ENCODE measurements around the gene MAU2. TPM values are rescaled to one million over a fixed set of nuclear protein-coding genes. Genes with fewer than 3 reads are reported as not detected.

The MAU2 gene
- total and polyA plus RNA-seq, 2 experiments from 2014 or later, result 18.9 to 62.2 TPM

DNA sequence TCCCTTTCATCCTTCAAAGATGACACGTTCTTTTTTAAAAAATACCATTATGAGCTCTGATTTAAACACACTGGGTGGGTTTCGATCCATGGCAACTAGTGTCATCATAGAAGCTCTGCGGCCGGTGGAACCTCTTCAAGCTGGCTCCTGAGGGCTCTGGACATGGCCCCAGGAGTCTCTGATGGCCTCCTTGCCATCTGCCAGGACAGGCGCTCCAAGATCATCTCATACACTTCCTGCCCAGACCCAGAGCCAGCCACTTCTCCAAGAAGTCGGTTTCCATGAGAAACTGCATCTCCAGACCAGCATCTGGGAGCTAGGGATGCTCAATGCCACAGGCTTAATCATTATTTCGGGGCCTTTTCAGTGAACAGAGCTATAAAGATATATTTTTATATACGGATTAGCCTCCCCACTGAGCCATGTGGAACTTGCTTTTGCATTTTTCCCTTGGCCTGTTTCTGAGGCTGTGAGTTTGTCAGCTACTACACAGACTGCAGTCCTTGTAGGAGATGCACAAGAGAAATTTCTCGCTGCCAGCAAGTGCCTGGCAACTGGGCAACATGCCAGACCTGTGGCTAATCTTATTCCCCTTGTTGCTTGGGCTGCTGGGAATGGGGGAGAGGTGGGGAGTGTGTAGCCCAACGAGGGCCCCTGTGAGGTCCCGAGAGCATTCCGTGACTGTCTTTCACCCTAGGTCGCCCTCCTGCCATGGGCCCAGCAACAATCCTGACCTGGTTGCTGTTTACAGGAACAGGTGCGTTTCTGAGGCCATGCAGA, 16.3 kb upstream of the MAU2 start:
- H3K4me1 ChIP-seq (ENCODE audit: insufficient read depth), result no peaks in the 10 kb centered on the region
- peaks cover 6% of the 10 kb centered on the region for H3K36me3 ChIP-seq (ENCODE audit: insufficient read depth)
- peaks cover 40% of the 10 kb centered on the region for H3K36me3 Mint-ChIP-seq (ENCODE audit: low read depth)
- no peak overlapping the region for H2AFZ ChIP-seq
- H3K9me3 Mint-ChIP-seq, result no peaks in the 10 kb centered on the region
- H3K27me3 Mint-ChIP-seq (ENCODE audit: insufficient read depth, low read depth, poor library complexity), result no peaks in the 10 kb centered on the region
- no peaks in the 10 kb centered on the region for H3K27me3 ChIP-seq (ENCODE audit: insufficient read depth)
- no peak overlapping the region for H3K27ac ChIP-seq (ENCODE audit: low read depth)
- H3K27ac Mint-ChIP-seq, result no peak overlapping the region
- no peak overlapping the region for H3K4me3 Mint-ChIP-seq
- H4K20me1 ChIP-seq (replicated peaks; ENCODE audit: insufficient read depth), result 0 out of 2 replicates have a peak, but pooled peaks cover 3% of the 10 kb centered on the region
- TF ChIP-seq ZNF331 (CRISPR knock-in tag; IDR thresholded peaks at IDR 0.05; ENCODE audit: low read depth), result no peak
- TF ChIP-seq, protein P1, sequence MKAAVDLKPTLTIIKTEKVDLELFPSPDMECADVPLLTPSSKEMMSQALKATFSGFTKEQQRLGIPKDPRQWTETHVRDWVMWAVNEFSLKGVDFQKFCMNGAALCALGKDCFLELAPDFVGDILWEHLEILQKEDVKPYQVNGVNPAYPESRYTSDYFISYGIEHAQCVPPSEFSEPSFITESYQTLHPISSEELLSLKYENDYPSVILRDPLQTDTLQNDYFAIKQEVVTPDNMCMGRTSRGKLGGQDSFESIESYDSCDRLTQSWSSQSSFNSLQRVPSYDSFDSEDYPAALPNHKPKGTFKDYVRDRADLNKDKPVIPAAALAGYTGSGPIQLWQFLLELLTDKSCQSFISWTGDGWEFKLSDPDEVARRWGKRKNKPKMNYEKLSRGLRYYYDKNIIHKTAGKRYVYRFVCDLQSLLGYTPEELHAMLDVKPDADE (IDR thresholded peaks at IDR 0.05), result no peak
- TF ChIP-seq JUNB (IDR thresholded peaks at IDR 0.05; ENCODE audit: unreplicated experiment), result no peak
- no peak for TF ChIP-seq STAT1 (IDR thresholded peaks at IDR 0.05; ENCODE audit: unreplicated experiment)
- TF ChIP-seq ZNF114 (CRISPR knock-in tag; IDR thresholded peaks at IDR 0.05), result no peak
- TF ChIP-seq, protein P2, sequence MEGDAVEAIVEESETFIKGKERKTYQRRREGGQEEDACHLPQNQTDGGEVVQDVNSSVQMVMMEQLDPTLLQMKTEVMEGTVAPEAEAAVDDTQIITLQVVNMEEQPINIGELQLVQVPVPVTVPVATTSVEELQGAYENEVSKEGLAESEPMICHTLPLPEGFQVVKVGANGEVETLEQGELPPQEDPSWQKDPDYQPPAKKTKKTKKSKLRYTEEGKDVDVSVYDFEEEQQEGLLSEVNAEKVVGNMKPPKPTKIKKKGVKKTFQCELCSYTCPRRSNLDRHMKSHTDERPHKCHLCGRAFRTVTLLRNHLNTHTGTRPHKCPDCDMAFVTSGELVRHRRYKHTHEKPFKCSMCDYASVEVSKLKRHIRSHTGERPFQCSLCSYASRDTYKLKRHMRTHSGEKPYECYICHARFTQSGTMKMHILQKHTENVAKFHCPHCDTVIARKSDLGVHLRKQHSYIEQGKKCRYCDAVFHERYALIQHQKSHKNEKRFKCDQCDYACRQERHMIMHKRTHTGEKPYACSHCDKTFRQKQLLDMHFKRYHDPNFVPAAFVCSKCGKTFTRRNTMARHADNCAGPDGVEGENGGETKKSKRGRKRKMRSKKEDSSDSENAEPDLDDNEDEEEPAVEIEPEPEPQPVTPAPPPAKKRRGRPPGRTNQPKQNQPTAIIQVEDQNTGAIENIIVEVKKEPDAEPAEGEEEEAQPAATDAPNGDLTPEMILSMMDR (conservative IDR thresholded peaks at IDR 0.05; ENCODE audit: low read depth in 2 of 2), result no peak
- no peak for TF ChIP-seq EZH2 (IDR thresholded peaks at IDR 0.05; ENCODE audit: low read depth, unreplicated experiment)
- TF ChIP-seq NANOG (IDR thresholded peaks at IDR 0.05; ENCODE audit: borderline replicate concordance), result no peak
- TF ChIP-seq EZH2phosphoT487 (IDR thresholded peaks at IDR 0.05; ENCODE audit: unreplicated experiment), result no peak
- TF ChIP-seq, protein P3, sequence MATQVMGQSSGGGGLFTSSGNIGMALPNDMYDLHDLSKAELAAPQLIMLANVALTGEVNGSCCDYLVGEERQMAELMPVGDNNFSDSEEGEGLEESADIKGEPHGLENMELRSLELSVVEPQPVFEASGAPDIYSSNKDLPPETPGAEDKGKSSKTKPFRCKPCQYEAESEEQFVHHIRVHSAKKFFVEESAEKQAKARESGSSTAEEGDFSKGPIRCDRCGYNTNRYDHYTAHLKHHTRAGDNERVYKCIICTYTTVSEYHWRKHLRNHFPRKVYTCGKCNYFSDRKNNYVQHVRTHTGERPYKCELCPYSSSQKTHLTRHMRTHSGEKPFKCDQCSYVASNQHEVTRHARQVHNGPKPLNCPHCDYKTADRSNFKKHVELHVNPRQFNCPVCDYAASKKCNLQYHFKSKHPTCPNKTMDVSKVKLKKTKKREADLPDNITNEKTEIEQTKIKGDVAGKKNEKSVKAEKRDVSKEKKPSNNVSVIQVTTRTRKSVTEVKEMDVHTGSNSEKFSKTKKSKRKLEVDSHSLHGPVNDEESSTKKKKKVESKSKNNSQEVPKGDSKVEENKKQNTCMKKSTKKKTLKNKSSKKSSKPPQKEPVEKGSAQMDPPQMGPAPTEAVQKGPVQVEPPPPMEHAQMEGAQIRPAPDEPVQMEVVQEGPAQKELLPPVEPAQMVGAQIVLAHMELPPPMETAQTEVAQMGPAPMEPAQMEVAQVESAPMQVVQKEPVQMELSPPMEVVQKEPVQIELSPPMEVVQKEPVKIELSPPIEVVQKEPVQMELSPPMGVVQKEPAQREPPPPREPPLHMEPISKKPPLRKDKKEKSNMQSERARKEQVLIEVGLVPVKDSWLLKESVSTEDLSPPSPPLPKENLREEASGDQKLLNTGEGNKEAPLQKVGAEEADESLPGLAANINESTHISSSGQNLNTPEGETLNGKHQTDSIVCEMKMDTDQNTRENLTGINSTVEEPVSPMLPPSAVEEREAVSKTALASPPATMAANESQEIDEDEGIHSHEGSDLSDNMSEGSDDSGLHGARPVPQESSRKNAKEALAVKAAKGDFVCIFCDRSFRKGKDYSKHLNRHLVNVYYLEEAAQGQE (IDR thresholded peaks at IDR 0.05; ENCODE audit: unreplicated experiment), result no peak
- TF ChIP-seq, protein P4, sequence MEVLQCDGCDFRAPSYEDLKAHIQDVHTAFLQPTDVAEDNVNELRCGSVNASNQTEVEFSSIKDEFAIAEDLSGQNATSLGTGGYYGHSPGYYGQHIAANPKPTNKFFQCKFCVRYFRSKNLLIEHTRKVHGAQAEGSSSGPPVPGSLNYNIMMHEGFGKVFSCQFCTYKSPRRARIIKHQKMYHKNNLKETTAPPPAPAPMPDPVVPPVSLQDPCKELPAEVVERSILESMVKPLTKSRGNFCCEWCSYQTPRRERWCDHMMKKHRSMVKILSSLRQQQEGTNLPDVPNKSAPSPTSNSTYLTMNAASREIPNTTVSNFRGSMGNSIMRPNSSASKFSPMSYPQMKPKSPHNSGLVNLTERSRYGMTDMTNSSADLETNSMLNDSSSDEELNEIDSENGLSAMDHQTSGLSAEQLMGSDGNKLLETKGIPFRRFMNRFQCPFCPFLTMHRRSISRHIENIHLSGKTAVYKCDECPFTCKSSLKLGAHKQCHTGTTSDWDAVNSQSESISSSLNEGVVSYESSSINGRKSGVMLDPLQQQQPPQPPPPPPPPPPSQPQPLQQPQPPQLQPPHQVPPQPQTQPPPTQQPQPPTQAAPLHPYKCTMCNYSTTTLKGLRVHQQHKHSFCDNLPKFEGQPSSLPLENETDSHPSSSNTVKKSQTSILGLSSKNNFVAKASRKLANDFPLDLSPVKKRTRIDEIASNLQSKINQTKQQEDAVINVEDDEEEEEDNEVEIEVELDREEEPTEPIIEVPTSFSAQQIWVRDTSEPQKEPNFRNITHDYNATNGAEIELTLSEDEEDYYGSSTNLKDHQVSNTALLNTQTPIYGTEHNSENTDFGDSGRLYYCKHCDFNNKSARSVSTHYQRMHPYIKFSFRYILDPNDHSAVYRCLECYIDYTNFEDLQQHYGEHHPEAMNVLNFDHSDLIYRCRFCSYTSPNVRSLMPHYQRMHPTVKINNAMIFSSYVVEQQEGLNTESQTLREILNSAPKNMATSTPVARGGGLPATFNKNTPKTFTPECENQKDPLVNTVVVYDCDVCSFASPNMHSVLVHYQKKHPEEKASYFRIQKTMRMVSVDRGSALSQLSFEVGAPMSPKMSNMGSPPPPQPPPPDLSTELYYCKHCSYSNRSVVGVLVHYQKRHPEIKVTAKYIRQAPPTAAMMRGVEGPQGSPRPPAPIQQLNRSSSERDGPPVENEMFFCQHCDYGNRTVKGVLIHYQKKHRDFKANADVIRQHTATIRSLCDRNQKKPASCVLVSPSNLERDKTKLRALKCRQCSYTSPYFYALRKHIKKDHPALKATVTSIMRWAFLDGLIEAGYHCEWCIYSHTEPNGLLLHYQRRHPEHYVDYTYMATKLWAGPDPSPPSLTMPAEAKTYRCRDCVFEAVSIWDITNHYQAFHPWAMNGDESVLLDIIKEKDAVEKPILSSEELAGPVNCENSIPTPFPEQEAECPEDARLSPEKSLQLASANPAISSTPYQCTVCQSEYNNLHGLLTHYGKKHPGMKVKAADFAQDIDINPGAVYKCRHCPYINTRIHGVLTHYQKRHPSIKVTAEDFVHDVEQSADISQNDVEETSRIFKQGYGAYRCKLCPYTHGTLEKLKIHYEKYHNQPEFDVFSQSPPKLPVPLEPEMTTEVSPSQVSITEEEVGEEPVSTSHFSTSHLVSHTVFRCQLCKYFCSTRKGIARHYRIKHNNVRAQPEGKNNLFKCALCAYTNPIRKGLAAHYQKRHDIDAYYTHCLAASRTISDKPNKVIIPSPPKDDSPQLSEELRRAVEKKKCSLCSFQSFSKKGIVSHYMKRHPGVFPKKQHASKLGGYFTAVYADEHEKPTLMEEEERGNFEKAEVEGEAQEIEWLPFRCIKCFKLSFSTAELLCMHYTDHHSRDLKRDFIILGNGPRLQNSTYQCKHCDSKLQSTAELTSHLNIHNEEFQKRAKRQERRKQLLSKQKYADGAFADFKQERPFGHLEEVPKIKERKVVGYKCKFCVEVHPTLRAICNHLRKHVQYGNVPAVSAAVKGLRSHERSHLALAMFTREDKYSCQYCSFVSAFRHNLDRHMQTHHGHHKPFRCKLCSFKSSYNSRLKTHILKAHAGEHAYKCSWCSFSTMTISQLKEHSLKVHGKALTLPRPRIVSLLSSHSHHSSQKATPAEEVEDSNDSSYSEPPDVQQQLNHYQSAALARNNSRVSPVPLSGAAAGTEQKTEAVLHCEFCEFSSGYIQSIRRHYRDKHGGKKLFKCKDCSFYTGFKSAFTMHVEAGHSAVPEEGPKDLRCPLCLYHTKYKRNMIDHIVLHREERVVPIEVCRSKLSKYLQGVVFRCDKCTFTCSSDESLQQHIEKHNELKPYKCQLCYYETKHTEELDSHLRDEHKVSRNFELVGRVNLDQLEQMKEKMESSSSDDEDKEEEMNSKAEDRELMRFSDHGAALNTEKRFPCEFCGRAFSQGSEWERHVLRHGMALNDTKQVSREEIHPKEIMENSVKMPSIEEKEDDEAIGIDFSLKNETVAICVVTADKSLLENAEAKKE (CRISPR knock-in tag; IDR thresholded peaks at IDR 0.05), result no peak
- H3K4me2 ChIP-seq, result no peak overlapping the region
- H3K79me2 ChIP-seq (replicated peaks; ENCODE audit: insufficient read depth), result no peaks in the 10 kb centered on the region
- ATAC-seq (no peak), DNase-seq (ENCODE audit: low spot score) (no peak)
- no peaks in the 10 kb centered on the region for H3K4me1 Mint-ChIP-seq
- H3F3A ChIP-seq (replicated peaks; ENCODE audit: low read depth), result 0 out of 2 replicates have a peak, but pooled peaks cover 2% of the 10 kb centered on the region
- no peak overlapping the region for H3K4me3 ChIP-seq
- H3K9me2 ChIP-seq (ENCODE audit: insufficient read depth), result no peaks in the 10 kb centered on the region
